ENCODE measurements around the gene MAP2K5.

- TF ChIP-seq EP300 (conservative IDR thresholded peaks at IDR 0.05; ENCODE audit: poor library complexity, severe bottlenecking) (no peak), RAD21 (conservative IDR thresholded peaks at IDR 0.05) (no peak), POLR2AphosphoS5 (IDR thresholded peaks at IDR 0.05) (no peak)
- TF ChIP-seq, protein P1, sequence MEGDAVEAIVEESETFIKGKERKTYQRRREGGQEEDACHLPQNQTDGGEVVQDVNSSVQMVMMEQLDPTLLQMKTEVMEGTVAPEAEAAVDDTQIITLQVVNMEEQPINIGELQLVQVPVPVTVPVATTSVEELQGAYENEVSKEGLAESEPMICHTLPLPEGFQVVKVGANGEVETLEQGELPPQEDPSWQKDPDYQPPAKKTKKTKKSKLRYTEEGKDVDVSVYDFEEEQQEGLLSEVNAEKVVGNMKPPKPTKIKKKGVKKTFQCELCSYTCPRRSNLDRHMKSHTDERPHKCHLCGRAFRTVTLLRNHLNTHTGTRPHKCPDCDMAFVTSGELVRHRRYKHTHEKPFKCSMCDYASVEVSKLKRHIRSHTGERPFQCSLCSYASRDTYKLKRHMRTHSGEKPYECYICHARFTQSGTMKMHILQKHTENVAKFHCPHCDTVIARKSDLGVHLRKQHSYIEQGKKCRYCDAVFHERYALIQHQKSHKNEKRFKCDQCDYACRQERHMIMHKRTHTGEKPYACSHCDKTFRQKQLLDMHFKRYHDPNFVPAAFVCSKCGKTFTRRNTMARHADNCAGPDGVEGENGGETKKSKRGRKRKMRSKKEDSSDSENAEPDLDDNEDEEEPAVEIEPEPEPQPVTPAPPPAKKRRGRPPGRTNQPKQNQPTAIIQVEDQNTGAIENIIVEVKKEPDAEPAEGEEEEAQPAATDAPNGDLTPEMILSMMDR (IDR thresholded peaks at IDR 0.05; ENCODE audit: poor library complexity, severe bottlenecking), result no peak
Observed at GRCh38 chr15:67854358-67854757, 311.9 kb downstream of the MAP2K5 start.
